ENCODE results near the gene COL23A1.

- TF ChIP-seq CTCF (IDR thresholded peaks at IDR 0.05; ENCODE audit: low read length) (no peak), EZH2phosphoT487 (IDR thresholded peaks at IDR 0.05; ENCODE audit: low read length) (no peak)
Observed at GRCh38 chr5:178554311-178554710, 35.9 kb downstream of the COL23A1 start.

Measured in MM.1S (cell line).